Activated CD4-positive, alpha-beta T cell treated with anti-CD3 and anti-CD28 coated beads, Interleukin-2, amount 50 U/mL, for 4 hours (primary cell): Measurements from ENCODE around the gene UBE3C.
A peak's percentile ranks its signal among the peaks of the same experiment; 100 is the strongest.
"Not testable (repeated sequence)": the region's sequence is repeated elsewhere in the genome, so short reads cannot be mapped to it uniquely, and the experiment has no call there.

Source experiments
- DNase-seq, 2 experiments: peaks; one replicate each; pipeline ENCODE4 v3.0.0-alpha.2; 2020

UBE3C gene

DNA sequence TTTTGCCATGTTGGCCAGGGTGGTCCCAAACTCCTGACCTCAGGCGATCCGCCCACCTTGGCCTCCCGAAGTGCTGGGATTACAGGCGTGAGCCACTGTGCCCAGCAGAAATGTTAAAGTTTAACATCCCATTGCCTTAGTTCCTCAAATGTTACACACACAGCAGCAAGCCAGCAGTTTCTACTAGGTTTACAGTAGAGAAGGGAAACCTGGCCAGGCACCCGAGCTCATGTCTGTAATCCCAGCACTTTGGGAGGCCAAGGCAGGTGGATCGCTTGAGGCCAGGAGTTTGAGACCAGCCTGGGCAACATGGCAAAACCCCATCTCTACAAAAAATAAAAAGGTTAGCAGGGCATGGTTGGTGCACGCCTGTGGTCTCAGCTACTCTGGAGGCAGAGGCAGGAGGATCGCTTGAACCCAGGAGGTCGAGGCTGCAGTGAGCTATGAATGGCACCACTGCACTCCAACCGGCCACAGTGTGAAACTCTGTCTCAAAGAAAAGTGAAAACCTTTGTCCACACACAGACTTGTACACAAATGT, 135.4 kb downstream of the UBE3C start:
- not testable (repeated sequence) for DNase-seq

- DNase-seq, result no peak
Measured at GRCh38 chr7:157274991-157275427, 136.3 kb downstream of the UBE3C start.

DNA sequence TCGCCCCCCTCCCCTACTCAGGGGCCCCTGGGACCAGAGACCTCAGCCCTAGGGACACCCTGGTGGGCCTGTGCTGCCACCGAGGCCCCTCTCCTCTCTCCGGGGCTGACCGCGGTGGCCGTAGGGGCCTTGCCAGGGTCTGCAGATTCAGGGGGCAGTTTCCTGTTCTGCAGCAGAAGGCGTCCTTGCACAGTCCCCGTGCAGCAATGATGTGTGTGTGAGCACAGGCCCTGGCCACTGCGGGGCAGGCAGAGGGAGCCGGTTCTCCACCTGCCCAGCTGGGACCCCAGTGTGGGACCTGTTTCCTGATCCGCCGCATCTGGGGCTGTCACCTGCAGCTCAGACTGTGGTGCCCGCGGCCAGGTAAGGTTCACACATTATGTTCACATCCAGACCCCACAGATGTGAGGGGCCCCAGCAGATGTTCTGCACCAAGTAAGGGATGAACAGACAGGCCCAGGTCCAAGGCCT, 137.4 kb downstream of the UBE3C start:
- DNase-seq, result no peak

DNA sequence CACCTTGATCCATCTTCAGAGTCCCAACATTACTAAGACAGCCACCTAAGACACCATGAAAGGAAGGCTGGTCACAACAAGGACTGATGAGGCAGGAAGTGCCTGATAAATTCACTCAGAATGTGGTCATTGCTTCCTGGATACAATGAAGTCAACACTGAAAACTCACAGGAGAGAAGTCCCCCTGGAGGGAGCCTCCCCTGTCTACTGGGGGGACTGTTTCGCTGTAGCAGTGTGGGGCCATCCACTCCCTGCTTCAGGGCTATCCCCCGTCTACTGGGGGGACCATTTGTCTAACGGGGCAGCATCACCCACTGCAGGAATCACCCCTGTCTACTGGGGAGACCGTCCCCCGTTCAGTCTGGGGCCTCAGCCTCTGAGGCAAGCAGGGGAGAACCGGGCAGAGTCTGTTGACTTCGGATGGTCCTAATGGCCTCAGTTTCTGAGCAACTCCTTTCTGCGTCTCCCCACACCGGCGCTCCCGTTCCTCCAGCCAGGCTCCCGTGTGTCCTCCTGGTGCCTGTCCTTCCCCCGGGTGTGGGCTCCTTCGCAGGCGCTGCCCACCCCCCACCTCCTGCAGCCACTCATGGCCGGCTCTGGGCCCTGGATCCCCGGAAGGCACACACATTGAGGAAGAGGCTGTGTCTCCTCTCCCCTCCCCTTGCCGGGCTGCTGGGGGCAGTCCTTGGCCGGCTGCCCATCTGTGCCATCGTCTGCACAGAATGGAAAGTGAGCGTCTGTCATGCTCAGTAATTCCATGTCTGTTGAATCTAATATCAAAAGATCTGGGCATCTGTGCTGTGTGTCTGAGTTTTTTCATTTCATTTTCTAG, 138.2 kb downstream of the UBE3C start:
- peak in 1 of 2 experiments; percentile 16 for DNase-seq

GRCh38 chr7:157277568-157277967, 138.8 kb downstream of the UBE3C start:
- not testable (repeated sequence) for DNase-seq

DNA sequence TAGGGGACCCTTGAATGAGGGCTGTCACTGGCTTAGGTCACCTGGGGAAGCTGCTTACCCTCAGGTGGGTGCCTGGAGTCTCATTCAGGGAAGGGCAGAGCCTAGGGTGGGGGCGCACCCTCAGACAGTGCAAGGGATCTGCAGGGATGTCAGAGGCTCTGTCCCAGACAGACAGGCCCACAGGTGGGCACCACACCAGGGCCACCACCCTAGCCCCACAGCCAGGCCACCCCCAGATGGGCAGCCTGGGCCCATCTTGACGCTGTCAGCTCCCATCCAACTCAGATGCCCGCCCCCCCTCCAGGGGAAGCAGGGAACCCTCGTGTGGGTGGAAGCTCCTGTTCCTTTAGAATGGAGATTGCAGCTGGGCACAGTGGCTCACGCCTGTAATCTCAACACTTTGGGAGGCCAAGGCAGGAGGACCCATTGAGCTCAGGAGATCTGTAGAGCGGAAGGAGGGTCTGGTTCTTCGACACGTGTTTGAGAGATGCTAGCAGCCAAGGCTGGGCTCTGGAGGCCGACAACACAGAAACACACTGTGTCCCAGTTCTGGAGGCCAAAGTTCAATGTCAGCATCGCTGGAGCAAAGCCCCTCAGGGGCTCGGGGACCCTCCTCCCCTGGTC, 139.6 kb downstream of the UBE3C start:
- no peak for DNase-seq

DNA sequence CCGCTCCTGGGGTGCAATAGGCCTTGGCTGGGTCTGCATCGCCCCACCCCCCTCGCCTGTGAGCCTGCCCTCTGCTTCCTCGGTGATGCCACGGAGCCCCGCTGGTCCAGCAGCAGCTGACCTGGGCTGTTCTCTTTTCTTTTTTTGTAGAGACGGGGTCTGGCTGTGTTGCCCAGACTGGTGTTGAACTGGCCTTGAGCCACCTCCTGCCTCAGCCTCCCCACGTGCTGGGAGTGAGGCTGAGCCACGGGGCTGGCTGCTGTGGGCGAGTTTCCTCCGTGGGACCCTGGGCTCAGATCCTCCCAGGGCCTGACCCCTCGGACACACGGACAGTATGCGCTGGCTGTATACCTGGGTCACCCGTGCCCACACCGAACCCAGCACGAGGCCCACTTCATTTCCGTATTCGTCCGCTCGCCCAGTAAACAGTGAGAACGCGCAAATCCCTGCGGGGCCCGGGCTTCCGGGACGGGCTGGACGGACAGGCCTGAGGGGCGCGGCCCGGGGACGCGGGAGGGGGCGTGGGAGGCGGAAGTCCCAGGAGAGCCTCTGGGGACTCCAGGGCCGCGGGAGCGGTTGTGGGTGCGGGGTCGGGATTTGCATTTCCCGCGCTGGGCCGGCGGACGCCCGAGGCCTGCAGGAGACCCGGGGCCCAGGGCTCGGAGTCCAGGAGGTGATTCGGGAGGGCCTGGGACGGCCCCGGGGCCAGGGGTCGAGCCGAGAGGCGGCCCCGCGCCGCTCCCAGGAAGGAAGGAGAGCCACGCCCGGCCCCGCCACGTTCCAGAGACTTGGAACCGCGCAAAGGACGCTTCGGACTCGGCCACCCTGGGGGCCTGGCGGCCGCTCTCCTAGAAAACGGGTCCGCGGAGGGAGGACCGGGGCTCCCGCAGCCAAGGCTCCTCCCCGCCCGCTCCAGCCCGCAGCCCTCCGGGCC, 140.3 kb downstream of the UBE3C start:
- no peak for DNase-seq

GRCh38 chr7:157279741-157280215, 141.1 kb downstream of the UBE3C start:
- no peak for DNase-seq

DNA sequence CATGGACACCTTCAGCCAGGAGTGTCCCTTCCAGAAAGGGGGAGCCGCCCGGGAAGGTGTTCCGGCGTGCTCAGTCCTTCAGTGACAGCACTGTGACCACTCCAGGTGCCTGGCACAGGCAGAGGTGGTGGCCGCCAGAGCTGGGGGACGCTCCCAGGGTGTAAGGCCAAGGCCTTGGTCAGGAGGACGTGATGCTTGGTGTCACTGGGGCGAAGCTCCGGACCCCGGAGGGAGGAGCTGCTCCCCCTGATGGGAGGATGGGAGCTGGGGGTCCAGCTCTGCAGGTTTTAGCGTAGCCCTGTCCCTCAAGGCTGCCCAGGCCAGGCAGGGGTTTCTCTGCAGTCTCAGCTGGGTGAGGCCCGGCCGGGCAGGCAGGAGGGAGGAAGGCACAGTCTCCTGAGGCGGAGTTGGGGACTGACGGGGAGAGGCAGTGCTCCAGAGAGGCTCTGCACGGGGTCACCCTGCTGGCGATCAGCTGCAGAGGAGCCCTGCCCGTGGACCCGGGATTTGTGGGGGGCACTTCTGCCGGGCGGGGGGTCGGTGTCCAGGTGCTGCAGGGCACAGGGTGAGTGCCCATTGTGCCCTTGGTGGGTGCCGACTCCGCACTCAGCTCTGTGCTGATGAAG, 141.6 kb downstream of the UBE3C start:
- DNase-seq, result no peak

GRCh38 chr7:157281221-157281998, 142.7 kb downstream of the UBE3C start:
- DNase-seq, result no peak

DNA sequence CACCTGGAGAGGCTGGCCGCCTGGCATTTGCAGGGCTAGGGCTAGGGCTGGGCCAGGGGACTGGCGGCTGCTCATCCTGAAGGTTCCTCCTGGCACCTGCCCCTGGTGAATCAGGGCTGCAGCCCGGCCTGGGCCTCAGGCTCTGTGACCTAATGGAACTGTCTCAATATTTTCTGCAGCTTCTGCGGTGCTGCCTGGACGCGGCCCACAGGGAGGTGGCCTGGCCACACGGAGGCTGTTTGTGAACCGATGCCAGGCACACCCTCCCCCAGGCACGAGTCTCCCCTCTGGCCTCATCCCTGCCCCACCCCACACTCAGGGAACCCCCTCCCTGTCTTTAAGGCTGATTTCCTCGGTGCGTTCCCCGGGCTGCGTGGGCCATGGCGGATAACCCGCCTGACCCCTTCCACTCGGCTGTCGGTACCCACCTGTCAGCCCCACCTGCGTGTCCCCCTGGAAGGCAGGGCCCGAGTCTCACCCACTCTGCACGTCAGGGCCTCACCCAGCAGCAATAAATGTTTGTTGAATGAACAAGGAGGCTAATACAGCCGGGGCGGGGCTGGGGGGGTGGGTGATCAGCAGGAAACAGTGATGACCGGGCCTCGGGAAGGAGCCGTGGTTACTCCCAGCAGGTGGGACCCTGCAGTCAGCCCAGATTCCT, 143.5 kb downstream of the UBE3C start:
- no peak for DNase-seq

- DNase-seq, result no peak
Measured at GRCh38 chr7:157284229-157285014, 145.7 kb downstream of the UBE3C start.

DNA sequence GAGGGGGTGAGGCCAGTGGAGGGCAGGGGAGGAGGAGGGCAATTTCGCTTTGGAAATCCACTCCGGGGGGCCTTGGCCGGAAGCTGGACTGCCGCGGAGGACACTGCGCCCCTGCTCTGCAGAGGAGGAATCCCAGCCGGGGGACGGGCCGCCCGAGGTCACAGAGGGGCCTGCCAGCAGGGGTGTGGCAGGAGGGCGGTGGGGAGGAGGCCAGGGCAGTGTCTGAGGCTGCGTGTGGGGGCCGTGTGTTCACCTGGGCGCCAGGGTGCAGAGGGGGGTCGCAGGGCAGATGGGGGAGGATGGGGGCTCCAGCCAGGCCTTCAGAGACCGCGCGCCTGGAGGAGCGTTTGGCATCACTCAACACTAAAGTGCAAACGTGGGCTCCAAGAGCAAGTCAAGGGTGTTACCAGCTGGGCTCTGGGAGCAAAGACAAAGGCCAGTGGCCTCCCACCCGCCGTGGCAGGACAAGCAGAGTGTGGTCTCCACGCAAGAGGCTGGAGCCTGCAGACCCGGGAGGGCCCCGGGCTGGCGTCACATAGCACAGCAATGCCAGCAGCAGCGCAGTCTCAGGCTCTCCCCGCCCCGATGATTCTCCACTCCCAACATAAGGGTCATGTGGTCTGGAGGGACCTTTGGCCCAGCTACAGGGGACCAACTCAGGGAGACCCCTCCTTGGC, 152.8 kb downstream of the UBE3C start:
- DNase-seq, result no peak

- DNase-seq, result no peak
Measured at GRCh38 chr7:157292258-157292657, 153.5 kb downstream of the UBE3C start.

DNA sequence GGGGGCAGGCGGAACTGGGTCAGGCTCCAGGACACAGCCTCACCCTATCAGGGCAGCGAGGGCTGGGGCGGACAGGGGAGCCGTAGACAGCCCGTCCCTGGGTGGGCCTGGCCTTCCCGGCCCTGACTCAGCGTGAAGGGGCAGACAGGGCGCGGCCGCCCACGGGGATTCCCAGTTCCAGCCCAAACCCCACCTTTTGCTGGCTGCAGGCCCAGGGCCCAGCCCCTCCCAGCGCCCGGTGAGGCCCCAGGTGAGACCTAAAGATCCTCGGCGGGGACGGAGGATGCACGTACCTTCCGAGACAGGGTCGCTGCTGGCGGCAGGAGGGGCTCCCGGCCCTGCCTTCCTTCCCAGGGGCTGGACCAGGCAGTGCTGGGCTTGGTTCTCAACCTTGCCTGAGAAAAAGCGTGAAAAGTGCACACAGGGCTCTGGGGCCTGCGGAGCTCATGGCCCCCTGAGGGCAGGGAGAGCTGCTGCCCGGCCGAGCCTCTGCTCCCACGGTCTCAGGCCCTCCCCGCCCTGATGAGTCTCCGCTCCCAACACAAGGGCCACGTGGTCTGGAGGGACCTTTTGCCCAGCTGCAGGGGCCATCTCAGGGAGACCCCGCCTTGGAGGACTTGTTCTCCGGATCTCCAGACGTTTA, 154.2 kb downstream of the UBE3C start:
- no peak for DNase-seq

DNA sequence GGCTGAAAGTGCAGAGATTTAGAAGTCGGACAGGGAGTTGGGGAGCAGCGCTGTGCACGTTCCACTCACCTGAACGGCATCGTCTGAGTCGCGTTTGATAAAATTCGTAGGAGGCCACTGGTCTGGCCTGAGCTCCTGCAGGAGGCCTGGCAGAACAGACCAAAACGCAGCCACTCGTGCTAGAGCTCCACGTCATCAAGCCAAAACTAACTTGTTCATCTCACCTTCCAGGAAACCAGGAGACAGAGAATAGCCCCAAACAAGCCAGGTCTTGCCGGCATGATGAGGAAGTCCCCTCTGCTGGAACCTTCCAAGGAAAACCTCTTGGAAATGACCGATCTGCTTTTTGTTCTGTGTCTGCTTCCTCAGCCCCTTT, 154.7 kb downstream of the UBE3C start:
- no peak for DNase-seq

DNA sequence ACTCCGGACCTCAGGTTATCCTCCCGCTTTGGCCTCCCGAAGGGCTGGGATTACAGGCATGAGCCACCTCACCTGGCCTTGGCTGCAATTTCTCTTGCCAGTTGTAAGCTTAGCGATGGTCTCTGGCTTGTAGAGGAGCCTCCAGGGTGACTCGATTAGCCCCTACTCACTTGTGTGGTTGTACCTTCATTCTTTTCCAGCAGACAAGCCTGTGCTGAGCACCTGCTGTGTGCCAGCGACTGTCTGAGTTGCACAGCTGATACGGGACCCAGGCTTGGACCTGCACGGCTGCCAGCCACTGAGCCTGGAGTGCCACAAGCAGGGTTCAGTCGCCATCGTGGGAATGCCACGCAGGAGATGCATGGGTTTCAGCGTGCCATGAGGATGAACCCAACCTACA, 156.0 kb downstream of the UBE3C start:
- DNase-seq, result no peak

DNA sequence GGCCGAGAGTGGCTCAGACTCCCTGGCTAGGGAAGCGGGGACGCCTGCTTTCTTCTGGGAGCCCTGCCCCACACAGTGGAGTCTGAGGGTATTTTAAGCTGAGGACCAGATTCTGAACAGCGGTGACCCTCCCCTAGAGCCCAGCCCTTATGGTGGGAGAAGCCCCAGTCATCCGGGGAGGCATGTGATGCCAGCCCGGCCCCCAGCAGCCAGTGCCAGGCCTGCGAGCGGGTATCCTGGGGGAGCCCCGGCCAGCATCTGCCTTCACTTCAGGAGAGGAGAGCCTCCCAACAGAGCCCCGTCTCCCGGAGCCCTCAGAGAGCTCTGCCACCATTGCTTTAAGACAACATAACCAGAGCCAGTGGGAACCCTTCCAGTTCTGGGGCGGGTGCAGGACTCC, 156.6 kb downstream of the UBE3C start:
- no peak for DNase-seq

- DNase-seq, result no peak
Measured at GRCh38 chr7:157297185-157297584, 158.5 kb downstream of the UBE3C start.
